Thyroid gland (tissue), 4 donors: Measurements from ENCODE around the gene STARD9. TPM values are rescaled to one million over a fixed set of nuclear protein-coding genes. Genes with fewer than 3 reads are reported as not detected.
A peak's percentile ranks its signal among the peaks of the same experiment; 100 is the strongest.

Experiments used
- DNase-seq, 2 donors: peaks; one replicate each; pipeline ENCODE4 v3.0.0-alpha.2; 2019
- H3K27ac ChIP-seq, 3 donors: fragments of 200-600 bp; sonication (generic); 1 replicate in 2 of 3; 2 replicates in 1 of 3; pipeline ENCODE4 v1.5.1; 2016 to 2019; ENCODE audit warnings: mild to moderate bottlenecking in 1 of 3, moderate library complexity in 1 of 3
- H3K27me3 ChIP-seq: fragments of 200-600 bp; sonication (generic); one replicate; pipeline ENCODE4 v1.5.1; 2019
- H3K36me3 ChIP-seq, 2 donors: fragments of 200-600 bp; sonication (generic); one replicate each; pipeline ENCODE4 v1.5.1; 2016 to 2019
- H3K4me1 ChIP-seq, 2 donors: fragments of 200-600 bp; sonication (generic); one replicate each; pipeline ENCODE4 v1.5.1; 2017 to 2019
- H3K4me3 ChIP-seq, 3 donors: fragments of 200-600 bp; sonication (generic); replicated peaks in 1 of 3; 1 replicate in 2 of 3; 2 replicates in 1 of 3; pipeline ENCODE4 v1.5.1; 2016; ENCODE audit warnings: mild to moderate bottlenecking in 1 of 3
- H3K9me3 ChIP-seq: fragments of 200-600 bp; sonication (generic); one replicate; pipeline ENCODE4 v1.5.1; 2017
- POLR2A ChIP-seq, 2 donors: fragments of 450-650 bp; IDR thresholded peaks; one replicate each; pipeline ENCODE4 v1.6.1; 2017; ENCODE audit warnings: antibody characterized with exemption in 2 of 2, mild to moderate bottlenecking in 2 of 2, moderate library complexity in 1 of 2
- WGBS, 2 donors: methylation state at CpG; one replicate each; pipeline ENCODE4 v1.1.5; 2017; 5-methylcytosine and 5-hydroxymethylcytosine counted together
- intact Hi-C: fragments of 100-400 bp; cut with DNase I; formaldehyde crosslinking; loops from one replicate; pipeline ENCODE4 v1.15.1; 2023
- total RNA-seq, 4 donors: library from RNA; depleted of rRNA; stranded (reverse); fragments of >200 nt; gene quantifications; one replicate each; pipeline ENCODE4 v1.2.3, GENCODE V29; 2016
- TF ChIP-seq, protein P1 (sequence below), 6 experiments: fragments of 200-600 bp in 3 of 6; fragments of 450-650 bp in 3 of 6; sonication (generic) in 3 of 6; IDR thresholded peaks; one replicate each; pipeline ENCODE4 v1.5.1; 2016 to 2019; ENCODE audit warnings: antibody characterized with exemption in 6 of 6, mild to moderate bottlenecking in 2 of 6, inconsistent platforms in 1 of 6, moderate library complexity in 1 of 6

The STARD9 gene
- 10 to 100 TPM in 2 of 4 donors, 1 to 10 TPM in 2; 6.4 to 23.4 (median 10.1) TPM for total RNA-seq

GRCh38 chr15:42575188-42576039 is at the start of gene STARD9:
STARD9 (plus strand) TSS chr15:42575606; CDS start chr15:42575716, 110 bp downstream.
- peak in 1 of 2 donors; percentile 59 for TF ChIP-seq POLR2A (IDR thresholded peaks at IDR 0.05)
- TF ChIP-seq, protein P1, sequence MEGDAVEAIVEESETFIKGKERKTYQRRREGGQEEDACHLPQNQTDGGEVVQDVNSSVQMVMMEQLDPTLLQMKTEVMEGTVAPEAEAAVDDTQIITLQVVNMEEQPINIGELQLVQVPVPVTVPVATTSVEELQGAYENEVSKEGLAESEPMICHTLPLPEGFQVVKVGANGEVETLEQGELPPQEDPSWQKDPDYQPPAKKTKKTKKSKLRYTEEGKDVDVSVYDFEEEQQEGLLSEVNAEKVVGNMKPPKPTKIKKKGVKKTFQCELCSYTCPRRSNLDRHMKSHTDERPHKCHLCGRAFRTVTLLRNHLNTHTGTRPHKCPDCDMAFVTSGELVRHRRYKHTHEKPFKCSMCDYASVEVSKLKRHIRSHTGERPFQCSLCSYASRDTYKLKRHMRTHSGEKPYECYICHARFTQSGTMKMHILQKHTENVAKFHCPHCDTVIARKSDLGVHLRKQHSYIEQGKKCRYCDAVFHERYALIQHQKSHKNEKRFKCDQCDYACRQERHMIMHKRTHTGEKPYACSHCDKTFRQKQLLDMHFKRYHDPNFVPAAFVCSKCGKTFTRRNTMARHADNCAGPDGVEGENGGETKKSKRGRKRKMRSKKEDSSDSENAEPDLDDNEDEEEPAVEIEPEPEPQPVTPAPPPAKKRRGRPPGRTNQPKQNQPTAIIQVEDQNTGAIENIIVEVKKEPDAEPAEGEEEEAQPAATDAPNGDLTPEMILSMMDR (IDR thresholded peaks at IDR 0.05), result no peak
- Histone ChIP-seq H3K36me3 (no peaks in the 10 kb centered on the region), H3K4me1 (peaks cover 4 to 7% of the 10 kb centered on the region in 2 donors), H3K4me3 (peak within 1 kb of the TSS; percentile 31 to 73 (median 48)), H3K9me3 (no peaks in the 10 kb centered on the region), H3K27ac (peak within 1 kb of the TSS; percentile 69 to 78 (median 72)), H3K27me3 (no peaks in the 10 kb centered on the region)
- WGBS, 2 donors, result 1 to 2% methylated on average over 30 to 33 of the region's 95 CpGs
- peak; percentile 98 for DNase-seq
- intact Hi-C loops, result no loop called here

DNA sequence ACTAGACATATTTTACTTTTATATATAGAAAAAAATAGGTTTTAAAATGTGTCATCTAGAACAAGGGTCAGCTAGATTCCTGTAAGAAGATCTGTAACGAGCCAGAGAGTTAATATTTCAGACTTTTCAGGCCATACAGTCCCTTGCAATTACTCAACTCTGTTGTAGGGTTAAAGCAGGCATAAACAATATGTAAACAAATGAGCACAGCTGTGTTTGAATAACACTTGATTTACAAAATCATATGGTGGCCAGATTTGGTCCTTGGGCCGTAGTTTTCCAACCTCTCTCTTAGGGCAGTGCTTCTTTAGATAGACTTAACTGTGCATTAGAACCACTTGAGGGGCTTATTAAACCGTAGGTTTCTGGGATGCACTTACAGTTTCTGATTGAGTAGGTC is 46.4 kb upstream of the STARD9 start:
- Histone ChIP-seq H3K27ac (no peak overlapping the region), H3K27me3 (no peaks in the 10 kb centered on the region), H3K36me3 (peaks cover 18 to 20% of the 10 kb centered on the region in 2 donors), H3K4me3 (no peak overlapping the region), H3K4me1 (no peaks in the 10 kb centered on the region), H3K9me3 (no peaks in the 10 kb centered on the region)
- WGBS, 2 donors, result 91 to 92% methylated on average over 3 of the region's 3 CpGs
- DNase-seq, result no peak
- intact Hi-C loops, result no loop called here
- TF ChIP-seq, protein P1 (IDR thresholded peaks at IDR 0.05), result no peak

GRCh38 chr15:42533246-42533645 is 42.2 kb upstream of the STARD9 start:
- TF ChIP-seq, protein P1 (IDR thresholded peaks at IDR 0.05), result no peak
- no peak for TF ChIP-seq POLR2A (IDR thresholded peaks at IDR 0.05)
- H3K27me3 ChIP-seq, result no peaks in the 10 kb centered on the region
- no peak for DNase-seq
- no peaks in the 10 kb centered on the region for H3K9me3 ChIP-seq
- H3K36me3 ChIP-seq, result peaks cover 18 to 21% of the 10 kb centered on the region in 2 donors
- no peak overlapping the region for H3K27ac ChIP-seq
- no peak overlapping the region for H3K4me3 ChIP-seq
- intact Hi-C loops, result no loop called here
- H3K4me1 ChIP-seq, result no peaks in the 10 kb centered on the region
- WGBS, 2 donors, result 95 to 96% methylated on average over 1 of the region's 1 CpG

GRCh38 chr15:42544853-42545629 is 30.4 kb upstream of the STARD9 start:
- H3K4me1 ChIP-seq, result peaks cover 5 to 16% of the 10 kb centered on the region in 2 donors
- H3K27ac ChIP-seq, result no peak overlapping the region
- no peaks in the 10 kb centered on the region for H3K9me3 ChIP-seq
- H3K36me3 ChIP-seq, result peaks cover 12 to 13% of the 10 kb centered on the region in 2 donors
- intact Hi-C loops, result loop anchor here (5.0 kb wide), 1 partner anchor 53 kb away; the partner anchor contains the start of gene ZNF106
- no peak for TF ChIP-seq POLR2A (IDR thresholded peaks at IDR 0.05)
- TF ChIP-seq, protein P1 (IDR thresholded peaks at IDR 0.05), result no peak
- no peak overlapping the region for H3K4me3 ChIP-seq
- WGBS, 2 donors, result 93 to 95% methylated on average over 4 of the region's 4 CpGs
- no peak for DNase-seq
- no peaks in the 10 kb centered on the region for H3K27me3 ChIP-seq
